ENCODE data around the gene BANK1.

Gene BANK1

GRCh38 chr4:101790521-101791181, at the start of gene BANK1:
Gene BANK1, plus strand, starts transcription at chr4:101790730. Its CDS starts 151 bp downstream, at chr4:101790881.
- DNase-seq (ENCODE audit: low read depth): peak; percentile 27
- TF ChIP-seq CTCF (IDR thresholded peaks at IDR 0.05; ENCODE audit: insufficient read depth, low read depth, low read length, missing control alignments): no peak
- H3K4me3 ChIP-seq (ENCODE audit: low read length): peak within 1 kb of the TSS; percentile 43

- no peak overlapping the region for H3K4me3 ChIP-seq (ENCODE audit: low read length)
- TF ChIP-seq CTCF (IDR thresholded peaks at IDR 0.05; ENCODE audit: insufficient read depth, low read depth, low read length, missing control alignments): no peak
- peak; percentile 51 for DNase-seq (ENCODE audit: low read depth)
Observed at GRCh38 chr4:101753721-101754120, 36.8 kb upstream of the BANK1 start.

GRCh38 chr4:101756181-101756580, 34.3 kb upstream of the BANK1 start:
- no peak for TF ChIP-seq CTCF (IDR thresholded peaks at IDR 0.05; ENCODE audit: insufficient read depth, low read depth, low read length, missing control alignments)
- DNase-seq (ENCODE audit: low read depth): no peak
- no peak overlapping the region for H3K4me3 ChIP-seq (ENCODE audit: low read length)

- H3K4me3 ChIP-seq (ENCODE audit: low read length): no peak overlapping the region
- DNase-seq (ENCODE audit: low read depth): no peak
- no peak for TF ChIP-seq CTCF (IDR thresholded peaks at IDR 0.05; ENCODE audit: insufficient read depth, low read depth, low read length, missing control alignments)
Observed at GRCh38 chr4:101761405-101761804, 29.1 kb upstream of the BANK1 start.

- TF ChIP-seq CTCF (IDR thresholded peaks at IDR 0.05; ENCODE audit: insufficient read depth, low read depth, low read length, missing control alignments): no peak
- no peak overlapping the region for H3K4me3 ChIP-seq (ENCODE audit: low read length)
- no peak for DNase-seq (ENCODE audit: low read depth)
Observed at GRCh38 chr4:101762025-101762424, 28.5 kb upstream of the BANK1 start.

GRCh38 chr4:101762534-101762933, 28.0 kb upstream of the BANK1 start:
- DNase-seq (ENCODE audit: low read depth): no peak
- no peak for TF ChIP-seq CTCF (IDR thresholded peaks at IDR 0.05; ENCODE audit: insufficient read depth, low read depth, low read length, missing control alignments)
- H3K4me3 ChIP-seq (ENCODE audit: low read length): no peak overlapping the region

GRCh38 chr4:101763576-101763975, 27.0 kb upstream of the BANK1 start:
- H3K4me3 ChIP-seq (ENCODE audit: low read length): no peak overlapping the region
- no peak for TF ChIP-seq CTCF (IDR thresholded peaks at IDR 0.05; ENCODE audit: insufficient read depth, low read depth, low read length, missing control alignments)
- no peak for DNase-seq (ENCODE audit: low read depth)
